ENCODE data around the gene SORCS2.

SORCS2 gene

GRCh38 chr4:7248857-7249256, 56.5 kb downstream of the SORCS2 start:
- no peak for DNase-seq

- no peak for DNase-seq
Observed at GRCh38 chr4:7251321-7251720, 59.0 kb downstream of the SORCS2 start.

GRCh38 chr4:7252051-7252450, 59.7 kb downstream of the SORCS2 start:
- no peak for DNase-seq

GRCh38 chr4:7252510-7253340, 60.4 kb downstream of the SORCS2 start:
- DNase-seq: no peak

GRCh38 chr4:7253341-7253700, 61.0 kb downstream of the SORCS2 start:
- DNase-seq: no peak

- DNase-seq: no peak
Observed at GRCh38 chr4:7253837-7254236, 61.5 kb downstream of the SORCS2 start.

- DNase-seq: no peak
Observed at GRCh38 chr4:7254736-7255487, 62.6 kb downstream of the SORCS2 start.

GRCh38 chr4:7255488-7255881, 63.1 kb downstream of the SORCS2 start:
- DNase-seq: no peak

- DNase-seq: no peak
Observed at GRCh38 chr4:7255996-7256395, 63.7 kb downstream of the SORCS2 start.

GRCh38 chr4:7256984-7257810, 64.9 kb downstream of the SORCS2 start:
- no peak for DNase-seq

- DNase-seq: no peak
Observed at GRCh38 chr4:7259039-7259438, 66.7 kb downstream of the SORCS2 start.

GRCh38 chr4:7260569-7260968, 68.2 kb downstream of the SORCS2 start:
- no peak for DNase-seq

- DNase-seq: no peak
Observed at GRCh38 chr4:7261087-7261486, 68.7 kb downstream of the SORCS2 start.

GRCh38 chr4:7261536-7261935, 69.2 kb downstream of the SORCS2 start:
- DNase-seq: no peak

- no peak for DNase-seq
Observed at GRCh38 chr4:7262134-7262533, 69.8 kb downstream of the SORCS2 start.

- DNase-seq: no peak
Observed at GRCh38 chr4:7263166-7263565, 70.8 kb downstream of the SORCS2 start.

- no peak for DNase-seq
Observed at GRCh38 chr4:7264694-7265093, 72.4 kb downstream of the SORCS2 start.

- DNase-seq: no peak
Observed at GRCh38 chr4:7266525-7267292, 74.4 kb downstream of the SORCS2 start.

- DNase-seq: no peak
Observed at GRCh38 chr4:7267829-7268228, 75.5 kb downstream of the SORCS2 start.

GRCh38 chr4:7268941-7269340, 76.6 kb downstream of the SORCS2 start:
- DNase-seq: no peak

GRCh38 chr4:7270121-7270520, 77.8 kb downstream of the SORCS2 start:
- DNase-seq: no peak

- no peak for DNase-seq
Observed at GRCh38 chr4:7272404-7272803, 80.1 kb downstream of the SORCS2 start.

Measured in DMS79 (cell line).